GM23248 (cell line): ENCODE results near the gene MAP3K5. TPM values are rescaled to one million over a fixed set of nuclear protein-coding genes. Genes with fewer than 3 reads are reported as not detected.

Source experiments
- DNase-seq: peaks from one replicate; pipeline ENCODE4 v3.0.0-alpha.2; 2015
- H2AFZ ChIP-seq: fragments of 200-600 bp; sonication (generic); 2 replicates; pipeline ENCODE4 v1.6.1; 2016; ENCODE audit warnings: antibody characterized with exemption
- H3F3A ChIP-seq: fragments of 200-600 bp; sonication (generic); 2 replicates; pipeline ENCODE4 v1.6.1; 2016; ENCODE audit warnings: mild to moderate bottlenecking, antibody characterized with exemption, mixed run types; ENCODE audit not compliant: insufficient read depth
- H3K27ac ChIP-seq: fragments of 200-600 bp; sonication (generic); 2 replicates; pipeline ENCODE4 v1.5.1; 2016; ENCODE audit warnings: mild to moderate bottlenecking
- H3K27me3 ChIP-seq: fragments of 200-600 bp; sonication (generic); replicated peaks from 2 replicates; pipeline ENCODE4 v1.6.1; 2016; ENCODE audit warnings: mild to moderate bottlenecking; ENCODE audit not compliant: insufficient read depth
- H3K36me3 ChIP-seq: fragments of 200-600 bp; sonication (generic); 2 replicates; pipeline ENCODE4 v1.6.1; 2016; ENCODE audit warnings: low read depth, mild to moderate bottlenecking
- H3K4me1 ChIP-seq: fragments of 200-600 bp; sonication (generic); 2 replicates; pipeline ENCODE4 v1.6.1; 2016; ENCODE audit warnings: mild to moderate bottlenecking; ENCODE audit not compliant: insufficient read depth
- H3K4me2 ChIP-seq: fragments of 200-600 bp; sonication (generic); one replicate; pipeline ENCODE4 v1.6.1; 2016; ENCODE audit warnings: mild to moderate bottlenecking; ENCODE audit not compliant: unreplicated experiment
- H3K4me3 ChIP-seq: fragments of 200-600 bp; sonication (generic); 2 replicates; pipeline ENCODE4 v1.5.1; 2016; ENCODE audit warnings: mild to moderate bottlenecking
- H3K79me2 ChIP-seq: fragments of 200-600 bp; sonication (generic); 2 replicates; pipeline ENCODE4 v1.6.1; 2016; ENCODE audit warnings: mild to moderate bottlenecking; ENCODE audit not compliant: insufficient read depth
- H3K9ac ChIP-seq: fragments of 200-600 bp; sonication (generic); 2 replicates; pipeline ENCODE4 v1.6.1; 2016; ENCODE audit warnings: mild to moderate bottlenecking
- H3K9me2 ChIP-seq: fragments of 200-600 bp; sonication (generic); 2 replicates; pipeline ENCODE4 v1.6.1; 2016; ENCODE audit warnings: mixed run types, mild to moderate bottlenecking, moderate library complexity; ENCODE audit not compliant: insufficient read depth
- H3K9me3 ChIP-seq: fragments of 200-600 bp; sonication (generic); one replicate; pipeline ENCODE4 v1.6.1; 2017; ENCODE audit warnings: low read depth
- H4K20me1 ChIP-seq: fragments of 200-600 bp; sonication (generic); 2 replicates; pipeline ENCODE4 v1.6.0; 2016; ENCODE audit not compliant: insufficient read depth
- EZH2 ChIP-seq: fragments of 200-600 bp; sonication (generic); IDR thresholded peaks from 2 replicates; pipeline ENCODE4 v1.6.1; 2018; ENCODE audit warnings: antibody characterized with exemption, mild to moderate bottlenecking; ENCODE audit not compliant: insufficient read depth, poor library complexity, severe bottlenecking
- EZH2phosphoT487 ChIP-seq: fragments of 200-600 bp; sonication (generic); IDR thresholded peaks from 2 replicates; pipeline ENCODE4 v1.6.1; 2018; ENCODE audit warnings: antibody characterized with exemption, moderate library complexity, mild to moderate bottlenecking, low read depth; ENCODE audit not compliant: insufficient read depth
- WGBS, 2 experiments: methylation state at CpG; one replicate each; pipeline ENCODE4 v1.1.6; 2015 to 2017; ENCODE audit warnings: low lambda C conversion rate in 2 of 2, low coverage in 1 of 2; ENCODE audit errors: missing lambda C conversion rate in 2 of 2; 5-methylcytosine and 5-hydroxymethylcytosine counted together
- in situ Hi-C: fragments of 300-500 bp; cut with MboI; formaldehyde crosslinking; loops from 2 replicates; pipeline ENCODE4 v1.15.0; 2020
- polyA plus RNA-seq: library from polyadenylated mRNA; unstranded; fragments of >200 nt; fragmentation: Nextera tagmentation; extraction: Ambion mirVana; gene quantifications from 2 replicates; pipeline ENCODE4 v1.2.1, GENCODE V29; 2016
- total RNA-seq: library from RNA; depleted of rRNA; stranded (reverse); fragments of >200 nt; shearing (Covaris generic); gene quantifications from 2 replicates; pipeline ENCODE4 v1.2.3, GENCODE V29; 2014

The MAP3K5 gene
- total and polyA plus RNA-seq, 2 experiments from 2014 or later = 1.4 to 4.1 TPM

DNA sequence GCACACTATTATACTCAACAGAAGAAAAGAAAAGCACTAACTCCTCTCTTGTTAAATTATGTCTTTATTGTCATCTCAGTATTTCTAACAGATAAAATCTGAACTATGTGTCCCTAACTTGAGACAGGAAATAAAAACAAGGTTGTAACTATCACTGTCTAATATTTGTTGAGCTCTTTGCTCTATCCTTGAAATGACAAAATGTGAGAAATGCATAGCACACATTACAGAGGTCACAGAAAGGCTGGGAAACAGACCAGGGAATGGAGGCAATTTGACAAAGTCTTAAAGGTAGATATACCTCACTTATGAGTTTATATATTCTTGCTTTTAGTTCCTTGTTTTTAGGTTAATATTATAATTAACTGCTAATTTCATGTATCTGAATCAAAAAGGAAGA is 139.6 kb downstream of the MAP3K5 start:
- TF ChIP-seq EZH2phosphoT487 = no peak
- no peak for TF ChIP-seq EZH2
- in situ Hi-C loops = no loop called here
- Histone ChIP-seq H3K79me2 (no peaks in the 10 kb centered on the region), H3F3A (no peaks in the 10 kb centered on the region), H4K20me1 (no peaks in the 10 kb centered on the region), H3K27me3 (no peaks in the 10 kb centered on the region), H3K4me1 (no peaks in the 10 kb centered on the region), H3K27ac (no peak overlapping the region), H3K9me3 (no peaks in the 10 kb centered on the region), H3K36me3 (no peaks in the 10 kb centered on the region), H3K4me3 (no peak overlapping the region), H3K9ac (no peak overlapping the region), H2AFZ (no peak overlapping the region), H3K4me2 (no peak overlapping the region), H3K9me2 (no peaks in the 10 kb centered on the region)
- no peak for DNase-seq

DNA sequence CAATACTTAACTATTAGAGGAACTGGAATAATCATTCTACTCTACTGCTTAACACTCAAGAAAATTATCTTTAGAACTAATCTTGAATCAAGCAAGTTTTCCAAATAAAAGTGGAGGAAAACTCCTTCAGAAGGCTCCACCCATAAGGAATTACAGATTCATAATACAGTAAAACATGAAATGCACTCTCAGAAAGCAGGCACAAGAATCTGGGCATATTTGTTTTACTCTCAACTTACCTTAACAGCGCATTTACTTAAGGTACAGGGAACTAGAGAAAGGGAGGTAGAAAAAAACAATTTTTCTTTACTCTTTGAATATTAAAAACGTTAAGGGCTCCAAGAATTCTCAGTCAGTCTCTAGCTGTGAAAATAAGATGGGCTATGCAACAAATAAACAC is 140.3 kb downstream of the MAP3K5 start:
- Histone ChIP-seq H3K9ac (no peak overlapping the region), H3K9me2 (no peaks in the 10 kb centered on the region), H3K27me3 (no peaks in the 10 kb centered on the region), H3F3A (0 out of 2 replicates have a peak, but pooled peaks cover 3% of the 10 kb centered on the region), H3K4me1 (peaks cover 2% of the 10 kb centered on the region), H3K4me3 (no peak overlapping the region), H3K79me2 (no peaks in the 10 kb centered on the region), H4K20me1 (no peaks in the 10 kb centered on the region), H3K27ac (no peak overlapping the region), H3K4me2 (no peak overlapping the region), H3K36me3 (no peaks in the 10 kb centered on the region), H3K9me3 (no peaks in the 10 kb centered on the region), H2AFZ (no peak overlapping the region)
- no peak for TF ChIP-seq EZH2
- TF ChIP-seq EZH2phosphoT487 = no peak
- 83 to 89% methylated on average over 2 of the region's 2 CpGs for WGBS, 2 experiments
- no peak for DNase-seq
- in situ Hi-C loops = no loop called here

DNA sequence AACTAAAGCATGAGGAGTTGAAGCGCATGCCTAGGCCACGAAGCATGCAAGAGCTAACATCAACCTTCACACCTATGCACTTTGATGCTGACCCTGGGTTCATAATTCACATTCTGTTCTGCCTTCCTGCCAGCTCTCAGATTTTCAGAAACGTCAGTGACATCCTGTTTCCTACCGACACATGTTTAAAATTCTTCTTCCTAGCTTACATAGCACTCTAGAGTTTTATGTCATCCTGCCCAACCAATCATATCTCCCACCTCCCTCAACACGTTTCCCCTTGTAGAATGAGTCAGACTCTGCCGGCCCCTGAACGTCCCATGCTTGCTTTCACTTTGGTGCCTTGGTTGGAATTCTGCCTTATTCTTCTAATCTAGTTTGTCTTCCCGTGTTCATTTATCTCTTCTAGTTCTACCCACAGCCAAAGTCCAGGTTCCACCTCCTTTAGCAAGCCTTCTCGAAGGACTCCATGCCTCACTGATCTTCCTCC is 144.9 kb downstream of the MAP3K5 start:
- in situ Hi-C loops = loop anchor here (10.0 kb wide), 1 partner anchor 137 kb away; no protein-coding TSS in a partner anchor
- Histone ChIP-seq H3K27ac (no peak overlapping the region), H3K9ac (no peak overlapping the region), H3F3A (0 out of 2 replicates have a peak, but pooled peaks cover 14% of the 10 kb centered on the region), H3K4me2 (no peak overlapping the region), H3K36me3 (no peaks in the 10 kb centered on the region), H3K27me3 (no peaks in the 10 kb centered on the region), H3K79me2 (no peaks in the 10 kb centered on the region), H4K20me1 (no peaks in the 10 kb centered on the region), H3K4me1 (peaks cover 23% of the 10 kb centered on the region), H3K4me3 (no peak overlapping the region), H3K9me3 (no peaks in the 10 kb centered on the region), H2AFZ (no peak overlapping the region; the same call in 1 of the 2 replicates), H3K9me2 (no peaks in the 10 kb centered on the region)
- DNase-seq = peak; percentile 39
- 72 to 77% methylated on average over 9 of the region's 9 CpGs for WGBS, 2 experiments
- TF ChIP-seq EZH2 (no peak), EZH2phosphoT487 (no peak)

DNA sequence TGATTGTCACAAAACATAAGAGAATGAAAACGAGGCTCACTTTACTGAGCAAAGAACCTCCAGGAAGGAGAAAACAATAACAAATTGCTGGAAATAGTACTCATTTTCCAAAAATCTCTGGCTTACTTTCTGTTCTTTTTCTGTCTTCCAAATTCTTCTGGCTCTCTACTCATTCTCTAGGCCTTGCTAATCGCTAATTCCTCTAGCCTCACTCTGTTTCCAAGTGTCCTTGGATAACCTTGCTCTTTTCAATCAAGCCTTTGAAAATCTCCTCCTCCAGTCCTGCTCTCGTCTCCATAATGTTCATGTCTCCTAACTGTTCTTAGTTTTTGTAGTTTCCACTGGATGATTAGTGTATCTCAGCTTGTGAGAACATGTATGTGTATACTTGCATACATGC is 145.9 kb downstream of the MAP3K5 start:
- Histone ChIP-seq H2AFZ (peak overlapping the region; percentile 33; the same call in 1 of the 2 replicates), H3K36me3 (no peaks in the 10 kb centered on the region), H3K4me1 (peaks cover 23% of the 10 kb centered on the region), H3K4me3 (no peak overlapping the region), H3K27ac (no peak overlapping the region), H3F3A (0 out of 2 replicates have a peak, but pooled peaks cover 14% of the 10 kb centered on the region), H3K9me3 (no peaks in the 10 kb centered on the region), H4K20me1 (no peaks in the 10 kb centered on the region), H3K4me2 (peak overlapping the region; percentile 12), H3K27me3 (no peaks in the 10 kb centered on the region), H3K79me2 (no peaks in the 10 kb centered on the region), H3K9me2 (no peaks in the 10 kb centered on the region), H3K9ac (no peak overlapping the region)
- 19 to 23% methylated on average over 3 of the region's 3 CpGs for WGBS, 2 experiments
- TF ChIP-seq EZH2 = no peak
- no peak for TF ChIP-seq EZH2phosphoT487
- peak; percentile 37 for DNase-seq
- in situ Hi-C loops = loop anchor here (10.0 kb wide), 1 partner anchor 138 kb away; no protein-coding TSS in a partner anchor

DNA sequence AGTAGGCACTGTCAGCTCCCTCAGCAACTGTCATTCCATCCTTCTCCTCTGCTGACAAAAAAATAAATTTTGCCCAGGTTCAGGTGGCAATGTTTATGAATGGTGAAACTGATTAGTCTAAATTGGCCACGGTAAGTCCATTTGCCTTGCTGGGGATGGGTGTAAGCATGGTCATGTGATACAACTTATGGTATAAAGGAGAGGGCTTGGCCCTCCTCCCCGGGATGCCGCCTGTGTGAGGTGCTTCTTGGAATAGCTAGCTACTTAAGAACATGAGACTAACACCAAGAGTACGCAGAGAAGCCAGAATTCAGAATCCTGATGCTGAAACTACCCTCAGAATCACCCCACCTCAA is 147.7 kb downstream of the MAP3K5 start:
- no peak overlapping the region for H3K9ac ChIP-seq
- peaks cover 30% of the 10 kb centered on the region for H3K4me1 ChIP-seq
- TF ChIP-seq EZH2phosphoT487 (no peak), EZH2 (no peak)
- no peak overlapping the region for H3K4me2 ChIP-seq
- no peak for DNase-seq
- in situ Hi-C loops = loop anchor here (10.0 kb wide), 1 partner anchor 140 kb away; no protein-coding TSS in a partner anchor
- no peaks in the 10 kb centered on the region for H3K79me2 ChIP-seq
- no peak overlapping the region for H2AFZ ChIP-seq
- no peaks in the 10 kb centered on the region for H4K20me1 ChIP-seq
- WGBS, 2 experiments = 89 to 100% methylated on average over 4 of the region's 4 CpGs
- H3K9me2 ChIP-seq = no peaks in the 10 kb centered on the region
- no peaks in the 10 kb centered on the region for H3K36me3 ChIP-seq
- no peaks in the 10 kb centered on the region for H3K27me3 ChIP-seq
- no peaks in the 10 kb centered on the region for H3K9me3 ChIP-seq
- no peak overlapping the region for H3K4me3 ChIP-seq
- peaks cover 26% of the 10 kb centered on the region for H3F3A ChIP-seq
- H3K27ac ChIP-seq = no peak overlapping the region
